H1 (cell line): ENCODE data around the gene TFRC. TPM values are rescaled to one million over a fixed set of nuclear protein-coding genes. Genes with fewer than 3 reads are reported as not detected.

ENCODE experiments used
- CTCF ChIA-PET: fragments of 300-600 bp; sonication (Branson Sonifier 250); formaldehyde crosslinking; loops from one replicate; lab custom pipeline; 2021; ENCODE audit not compliant: partially characterized antibody; lab: Charles Lee
- POLR2A ChIA-PET: fragments of 300-600 bp; sonication (Branson Sonifier 250); formaldehyde crosslinking; loops from one replicate; lab custom pipeline; 2021; ENCODE audit warnings: inconsistent platforms; ENCODE audit not compliant: partially characterized antibody; lab: Charles Lee
- DNase-seq, 2 experiments: peaks; one replicate each; pipeline versions ENCODE4 v3.0.0 to v3.0.0-alpha.2; 2010 to 2022; ENCODE audit warnings: low spot score in 2 of 2, low read depth in 1 of 2, mixed read lengths in 1 of 2
- FAIRE-seq: peaks from 2 replicates; lab custom pipeline; 2011; peaks lifted over from hg19 to GRCh38; lab: Jason Lieb, UNC
- H2AFZ ChIP-seq: 2 replicates; pipeline ENCODE4 v1.8.1; 2012; ENCODE audit warnings: low read length, inconsistent platforms
- H2AK5ac ChIP-seq: 2 replicates; pipeline ENCODE4 v1.6.1; 2013; ENCODE audit warnings: low read depth, low read length
- H2BK120ac ChIP-seq: replicated peaks from 2 replicates; pipeline ENCODE3; 2013; ENCODE audit warnings: low read depth, low read length, inconsistent platforms
- H2BK12ac ChIP-seq: 2 replicates; pipeline ENCODE4 v1.6.1; 2013; ENCODE audit warnings: low read depth, low read length
- H2BK15ac ChIP-seq: 2 replicates; pipeline ENCODE4 v1.6.1; 2013; ENCODE audit warnings: low read length
- H2BK20ac ChIP-seq: 2 replicates; pipeline ENCODE4 v1.6.1; 2013; ENCODE audit warnings: low read length
- H2BK5ac ChIP-seq: 2 replicates; pipeline ENCODE4 v1.6.1; 2013; ENCODE audit warnings: low read depth, low read length
- H3K14ac ChIP-seq: 2 replicates; pipeline ENCODE4 v1.6.1; 2013; ENCODE audit warnings: inconsistent platforms; ENCODE audit not compliant: insufficient read length
- H3K18ac ChIP-seq: 2 replicates; pipeline ENCODE4 v1.6.1; 2013; ENCODE audit warnings: low read length; ENCODE audit errors: extremely low read depth
- H3K23ac ChIP-seq: 2 replicates; pipeline ENCODE4 v1.6.1; 2013; ENCODE audit warnings: inconsistent platforms; ENCODE audit not compliant: insufficient read length
- H3K23me2 ChIP-seq: 2 replicates; pipeline ENCODE4 v1.6.1; 2013; ENCODE audit warnings: low read depth, low read length
- H3K27ac ChIP-seq: 2 replicates; pipeline ENCODE4 v1.6.1; 2011; ENCODE audit warnings: low read depth, low read length, inconsistent platforms
- H3K27me3 ChIP-seq, 4 experiments: replicated peaks in 1 of 4; 1 replicate in 1 of 4; 2 replicates in 3 of 4; pipeline versions ENCODE4 v1.6.1 to v1.8.1; 2011 to 2013; ENCODE audit warnings: low read length in 3 of 4, mild to moderate bottlenecking in 3 of 4, inconsistent platforms in 2 of 4, mixed read lengths in 2 of 4, moderate library complexity in 1 of 4; ENCODE audit not compliant: control insufficient read depth in 3 of 4, insufficient read depth in 3 of 4; ENCODE audit errors: extremely low read depth in 1 of 4
- H3K36me3 ChIP-seq, 4 experiments: 2 replicates each; pipeline versions ENCODE4 v1.6.1 to v1.8.1; 2011 to 2013; ENCODE audit warnings: mild to moderate bottlenecking in 4 of 4, low read length in 3 of 4, moderate library complexity in 2 of 4, control low read depth in 1 of 4, inconsistent platforms in 1 of 4; ENCODE audit not compliant: insufficient read depth in 4 of 4, control insufficient read depth in 2 of 4
- H3K4ac ChIP-seq: replicated peaks from 2 replicates; pipeline ENCODE3; 2013; ENCODE audit warnings: low read length, low read depth, mixed read lengths, inconsistent platforms; ENCODE audit not compliant: insufficient read length
- H3K4me1 ChIP-seq, 4 experiments: replicated peaks in 1 of 4; 1 replicate in 1 of 4; 2 replicates in 3 of 4; pipeline versions ENCODE4 v1.6.1 to v1.8.1; 2011 to 2013; ENCODE audit warnings: low read length in 3 of 4, inconsistent platforms in 2 of 4, mixed read lengths in 1 of 4; ENCODE audit not compliant: insufficient read depth in 4 of 4, control insufficient read depth in 3 of 4
- H3K4me2 ChIP-seq, 2 experiments: 2 replicates each; pipeline versions ENCODE4 v1.6.1 to v1.8.1; 2011 to 2013; ENCODE audit warnings: low read depth in 2 of 2, low read length in 2 of 2, control low read depth in 1 of 2, inconsistent platforms in 1 of 2, mild to moderate bottlenecking in 1 of 2; ENCODE audit not compliant: insufficient read depth in 1 of 2
- H3K4me3 ChIP-seq, 4 experiments: fragments of 200-600, 300-600 bp in 1 of 4; sonication (generic), shearing (Covaris generic), sonication (Bioruptor Twin) in 1 of 4; 2 replicates each; pipeline versions ENCODE4 v1.5.1 to v1.8.1; 2011 to 2016; ENCODE audit warnings: low read length in 4 of 4, low read depth in 3 of 4, control low read depth in 2 of 4, inconsistent platforms in 2 of 4, mild to moderate bottlenecking in 2 of 4, mixed read lengths in 1 of 4, moderate library complexity in 1 of 4; ENCODE audit not compliant: insufficient read depth in 2 of 4; ENCODE audit errors: extremely low read depth in 1 of 4
- H3K56ac ChIP-seq: replicated peaks from 2 replicates; pipeline ENCODE3; 2013; ENCODE audit warnings: low read depth, mild to moderate bottlenecking, mixed read lengths, low read length, inconsistent platforms; ENCODE audit not compliant: insufficient read length
- H3K79me1 ChIP-seq: 2 replicates; pipeline ENCODE4 v1.6.1; 2013; ENCODE audit warnings: low read depth, low read length, control low read depth
- H3K79me2 ChIP-seq, 2 experiments: 2 replicates each; pipeline versions ENCODE4 v1.6.1 to v1.8.1; 2012 to 2013; ENCODE audit warnings: low read length in 2 of 2, mild to moderate bottlenecking in 2 of 2, inconsistent platforms in 1 of 2; ENCODE audit not compliant: insufficient read depth in 2 of 2, control insufficient read depth in 1 of 2
- H3K9ac ChIP-seq, 4 experiments: replicated peaks in 1 of 4; 1 replicate in 1 of 4; 2 replicates in 3 of 4; pipeline versions ENCODE4 v1.6.1 to v1.8.1; 2011 to 2013; ENCODE audit warnings: low read depth in 3 of 4, low read length in 3 of 4, control low read depth in 2 of 4, mild to moderate bottlenecking in 2 of 4, moderate library complexity in 2 of 4, inconsistent platforms in 1 of 4; ENCODE audit errors: extremely low read depth in 1 of 4
- H3K9me3 ChIP-seq, 2 experiments: 2 replicates each; pipeline versions ENCODE4 v1.6.1 to v1.8.1; 2012 to 2013; ENCODE audit warnings: mild to moderate bottlenecking in 2 of 2, moderate library complexity in 2 of 2, control low read depth in 1 of 2, inconsistent platforms in 1 of 2, low read depth in 1 of 2, low read length in 1 of 2, mixed read lengths in 1 of 2; ENCODE audit not compliant: insufficient read depth in 2 of 2
- H4K20me1 ChIP-seq, 2 experiments: replicated peaks in 1 of 2; 2 replicates each; pipeline versions ENCODE3 to v1.8.1; 2011 to 2013; ENCODE audit warnings: inconsistent platforms in 2 of 2, low read length in 2 of 2, mild to moderate bottlenecking in 1 of 2; ENCODE audit not compliant: insufficient read depth in 2 of 2, control insufficient read depth in 1 of 2
- H4K5ac ChIP-seq: 2 replicates; pipeline ENCODE4 v1.6.1; 2013; ENCODE audit warnings: low read length, low read depth, mixed read lengths, inconsistent platforms; ENCODE audit not compliant: insufficient read length
- H4K8ac ChIP-seq: 2 replicates; pipeline ENCODE4 v1.8.0; 2013; ENCODE audit warnings: mild to moderate bottlenecking, moderate library complexity, low read length, inconsistent platforms; ENCODE audit not compliant: insufficient read depth; ENCODE audit errors: extremely low read depth
- H4K91ac ChIP-seq: replicated peaks from 2 replicates; pipeline ENCODE3; 2013; ENCODE audit warnings: low read length, mixed read lengths, inconsistent platforms; ENCODE audit not compliant: insufficient read length
- BACH1 ChIP-seq: IDR thresholded peaks from 2 replicates; pipeline ENCODE4 v1.6.1; 2012; ENCODE audit warnings: low read length, improper control_type of control experiment
- CBX5 ChIP-seq: fragments of 300-800, 300-1000 bp; sonication (generic); IDR thresholded peaks from 2 replicates; pipeline ENCODE4 v1.7.1; 2016; ENCODE audit warnings: antibody characterized with exemption, low read length, low read depth
- CREB1 ChIP-seq: IDR thresholded peaks from 2 replicates; pipeline ENCODE4 v1.6.1; 2012; ENCODE audit warnings: inconsistent platforms
- EP300 ChIP-seq, 2 experiments: IDR thresholded peaks; 1 replicate in 1 of 2; 2 replicates in 1 of 2; pipeline ENCODE4 v1.6.1; 2011 to 2012; ENCODE audit warnings: low read depth in 2 of 2, low read length in 2 of 2, mild to moderate bottlenecking in 2 of 2, borderline replicate concordance in 1 of 2, inconsistent platforms in 1 of 2, moderate library complexity in 1 of 2
- EZH2 ChIP-seq: fragments of 200-600 bp; sonication (generic); IDR thresholded peaks from 2 replicates; pipeline ENCODE4 v1.7.1; 2012; ENCODE audit warnings: low read depth, mild to moderate bottlenecking, moderate library complexity, low read length, inconsistent platforms; ENCODE audit not compliant: severe bottlenecking
- FOSL1 ChIP-seq: IDR thresholded peaks from 2 replicates; pipeline ENCODE4 v1.6.1; 2011; ENCODE audit warnings: mild to moderate bottlenecking, low read depth, low read length, moderate library complexity; ENCODE audit not compliant: insufficient read depth
- MAFK ChIP-seq: IDR thresholded peaks from 2 replicates; pipeline ENCODE4 v1.6.1; 2012; ENCODE audit warnings: low read depth, mild to moderate bottlenecking, improper control_type of control experiment, low read length
- POLR2A ChIP-seq, 2 experiments: IDR thresholded peaks; 1 replicate in 1 of 2; 2 replicates in 1 of 2; pipeline ENCODE4 v1.6.1; 2011; ENCODE audit warnings: low read depth in 2 of 2, low read length in 2 of 2, mild to moderate bottlenecking in 2 of 2; ENCODE audit errors: control extremely low read depth in 1 of 2
- RAD21 ChIP-seq, 2 experiments: IDR thresholded peaks in 1 of 2; conservative IDR thresholded peaks in 1 of 2; 2 replicates each; pipeline ENCODE4 v1.6.1; 2011; ENCODE audit warnings: low read depth in 2 of 2, low read length in 2 of 2, improper control_type of control experiment in 1 of 2, inconsistent platforms in 1 of 2, mild to moderate bottlenecking in 1 of 2, moderate library complexity in 1 of 2
- TAF7 ChIP-seq: optimal IDR thresholded peaks from 2 replicates; pipeline ENCODE3; 2011; ENCODE audit warnings: low read depth, mild to moderate bottlenecking, inconsistent platforms, low read length, moderate library complexity, borderline replicate concordance
- USF2 ChIP-seq: IDR thresholded peaks from 2 replicates; pipeline ENCODE4 v1.6.1; 2011; ENCODE audit warnings: low read length, improper control_type of control experiment
- YY1 ChIP-seq: IDR thresholded peaks from 2 replicates; pipeline ENCODE4 v1.6.1; 2011; ENCODE audit warnings: low read depth, mild to moderate bottlenecking, low read length
- WGBS, 2 experiments: shearing (Covaris generic) in 1 of 2; methylation state at CpG; one replicate each; pipeline versions ENCODE4 v1.1.6 to v1.1.7; 2013 to 2015; ENCODE audit warnings: low lambda C conversion rate in 2 of 2, mixed read lengths in 2 of 2, inconsistent platforms in 1 of 2, low coverage in 1 of 2, missing lambda C conversion rate in 1 of 2; ENCODE audit not compliant: insufficient replicate concordance in 2 of 2, insufficient coverage in 1 of 2, insufficient read length in 1 of 2; ENCODE audit errors: extremely low coverage in 1 of 2, missing lambda C conversion rate in 1 of 2; 5-methylcytosine and 5-hydroxymethylcytosine counted together
- polyA plus RNA-seq, 7 experiments: library from polyadenylated mRNA; depleted of rRNA in 3 of 7; stranded (reverse) in 5 of 7; unstranded in 2 of 7; fragments of >200 nt in 5 of 7; fragments of 200-250 nt in 2 of 7; gene quantifications; 1 replicate in 5 of 7; 2 replicates in 1 of 7; 4 replicates in 1 of 7; pipeline versions ENCODE4 v1.2.1 to v1.2.3, GENCODE V29; 2011 to 2013; ENCODE audit warnings: missing spikeins in 2 of 7, mixed read lengths in 2 of 7
- total RNA-seq: library from RNA; stranded (reverse); fragmentation: NEBNext Ultra II Directional; extraction: Animal tissue kit (Norgen Biotek cat#: 25700); gene quantifications from 2 replicates; pipeline ENCODE4 v1.2.1, GENCODE V29; 2021

The TFRC gene
- total and polyA plus RNA-seq, 2 of the 8 experiments (the other 6 are each of a cell fraction or from before 2014, with no cell fraction given): 67.3 to 161 TPM

GRCh38 chr3:196079682-196080081 lies 2.2 kb downstream of the TFRC start:
- H3K36me3 ChIP-seq: peaks cover 0 to 13% (median 12%) of the 10 kb centered on the region in 4 experiments; a peak in 5 of 8 replicates
- CTCF ChIA-PET: interaction anchor here (0.9 to 22.4 kb wide), 6 partner anchors 10 to 115 kb away, joined by 3 to 299 read pairs (median 4); no protein-coding TSS in a partner anchor
- no peak overlapping the region for H4K8ac ChIP-seq
- DNase-seq (no peak), FAIRE-seq (no peak)
- no peaks in the 10 kb centered on the region; the same call in 1 of the 2 replicates for H3K79me1 ChIP-seq
- no peak overlapping the region; a peak in 1 of 7 replicates for H3K9ac ChIP-seq
- H3K56ac ChIP-seq: no peak overlapping the region
- no peak overlapping the region for H2AFZ ChIP-seq
- H3K14ac ChIP-seq: no peak overlapping the region
- H2BK120ac ChIP-seq: no peak overlapping the region
- no peak overlapping the region for H2BK5ac ChIP-seq
- H4K5ac ChIP-seq: no peak overlapping the region
- H3K23me2 ChIP-seq: peaks cover 2% of the 10 kb centered on the region
- peak overlapping the region; percentile 35 to 43; a peak in 3 of 4 replicates for H3K4me2 ChIP-seq
- no peak overlapping the region for H4K91ac ChIP-seq
- H2BK20ac ChIP-seq: no peak overlapping the region
- no peaks in the 10 kb centered on the region for H3K9me3 ChIP-seq
- H3K27me3 ChIP-seq: no peaks in the 10 kb centered on the region
- H3K79me2 ChIP-seq: peaks cover 30 to 50% of the 10 kb centered on the region in 2 experiments
- no peak overlapping the region for H3K23ac ChIP-seq
- peak overlapping the region in 1 of 4 experiments; percentile 25; a peak in 2 of 8 replicates for H3K4me3 ChIP-seq
- POLR2A ChIA-PET: interaction anchor here (0.9 to 3.4 kb wide), 8 partner anchors 15 to 145 kb away, joined by 3 to 11 read pairs (median 4); no protein-coding TSS in a partner anchor
- WGBS, 2 experiments: 81% methylated on average over 3 of the region's 3 CpGs; no CpG with 5 or more reads in 1 of the 2 experiments
- no peak overlapping the region for H2BK15ac ChIP-seq
- peaks cover 2 to 10% (median 6%) of the 10 kb centered on the region in 4 experiments; a peak in 6 of 7 replicates for H3K4me1 ChIP-seq
- H3K4ac ChIP-seq: no peak overlapping the region
- peaks cover 3 to 17% of the 10 kb centered on the region in 2 experiments for H4K20me1 ChIP-seq
- no peak overlapping the region for H2BK12ac ChIP-seq
- H3K18ac ChIP-seq: no peak overlapping the region
- no peak overlapping the region for H2AK5ac ChIP-seq
- no peak overlapping the region for H3K27ac ChIP-seq
- TF ChIP-seq FOSL1: no peak
- TF ChIP-seq USF2: no peak
- no peak for TF ChIP-seq CREB1
- no peak for TF ChIP-seq EZH2
- no peak for TF ChIP-seq EP300 (IDR thresholded peaks at IDR 0.05; ENCODE audit: borderline replicate concordance in 1 of 2, low read depth in 2 of 2, low read length in 2 of 2)
- TF ChIP-seq TAF7: no peak
- TF ChIP-seq POLR2A (IDR thresholded peaks at IDR 0.05; ENCODE audit: control extremely low read depth in 1 of 2, low read depth in 2 of 2, low read length in 2 of 2): no peak
- no peak for TF ChIP-seq RAD21 (IDR thresholded peaks at IDR 0.05 in 1 of 2, conservative IDR thresholded peaks at IDR 0.05 in 1 of 2; ENCODE audit: low read depth in 2 of 2, low read length in 2 of 2)
- no peak for TF ChIP-seq CBX5
- TF ChIP-seq BACH1: no peak
- TF ChIP-seq YY1: no peak
- no peak for TF ChIP-seq MAFK
